Measurements from ENCODE around the gene ZHX3.

ZHX3 gene

GRCh38 chr20:41226426-41226825 lies 91.1 kb downstream of the ZHX3 start:
- POLR2A ChIA-PET = no interaction called here
- no peak overlapping the region for H3K4me3 ChIP-seq (ENCODE audit: low read depth, low read length)
- DNase-seq (ENCODE audit: low read depth, low spot score) = no peak
- TF ChIP-seq CTCF (IDR thresholded peaks at IDR 0.05; ENCODE audit: insufficient read depth, low read length, missing control alignments) = no peak
- CTCF ChIA-PET = interaction anchor here (1.2 to 5.6 kb wide), 3 partner anchors 12 to 114 kb away, joined by 3 to 35 read pairs (median 3); partner anchors contain the start of gene LPIN3

GRCh38 chr20:41225091-41225490 lies 92.4 kb downstream of the ZHX3 start:
- no peak overlapping the region for H3K4me3 ChIP-seq (ENCODE audit: low read depth, low read length)
- ChIA-PET POLR2A (interaction anchor here (0.6 kb wide), 1 partner anchor 369 kb away, joined by 3 read pairs; no protein-coding TSS in a partner anchor), CTCF (interaction anchor here (0.9 to 5.6 kb wide), 7 partner anchors 8 to 115 kb away, joined by 3 to 35 read pairs (median 3); partner anchors contain the start of gene LPIN3)
- DNase-seq (ENCODE audit: low read depth, low spot score) = no peak
- TF ChIP-seq CTCF (IDR thresholded peaks at IDR 0.05; ENCODE audit: insufficient read depth, low read length, missing control alignments) = no peak

- no peak overlapping the region for H3K4me3 ChIP-seq (ENCODE audit: low read depth, low read length)
- CTCF ChIA-PET = interaction anchor here (1.2 to 5.6 kb wide), 7 partner anchors 9 to 116 kb away, joined by 3 to 35 read pairs (median 4); partner anchors contain the start of gene LPIN3
- DNase-seq (ENCODE audit: low read depth, low spot score) = no peak
- POLR2A ChIA-PET = no interaction called here
- no peak for TF ChIP-seq CTCF (IDR thresholded peaks at IDR 0.05; ENCODE audit: insufficient read depth, low read length, missing control alignments)
These were observed 93.2 kb downstream of the ZHX3 start for GRCh38 chr20:41224281-41224680.

GRCh38 chr20:41223112-41223511 lies 94.4 kb downstream of the ZHX3 start:
- TF ChIP-seq CTCF (IDR thresholded peaks at IDR 0.05; ENCODE audit: insufficient read depth, low read length, missing control alignments) = no peak
- ChIA-PET CTCF (interaction anchor here (0.6 to 5.6 kb wide), 8 partner anchors 8 to 188 kb away, joined by 3 to 35 read pairs (median 4); partner anchors contain the start of gene LPIN3), POLR2A (no interaction called here)
- H3K4me3 ChIP-seq (ENCODE audit: low read depth, low read length) = no peak overlapping the region
- DNase-seq (ENCODE audit: low read depth, low spot score) = no peak

- no peak overlapping the region for H3K4me3 ChIP-seq (ENCODE audit: low read depth, low read length)
- ChIA-PET POLR2A (no interaction called here), CTCF (interaction anchor here (1.0 to 5.6 kb wide), 5 partner anchors 8 to 189 kb away, joined by 4 to 35 read pairs (median 27); partner anchors contain the start of gene LPIN3)
- TF ChIP-seq CTCF (IDR thresholded peaks at IDR 0.05; ENCODE audit: insufficient read depth, low read length, missing control alignments) = no peak
- DNase-seq (ENCODE audit: low read depth, low spot score) = no peak
These were observed 94.8 kb downstream of the ZHX3 start for GRCh38 chr20:41222703-41223102.

- ChIA-PET POLR2A (no interaction called here), CTCF (interaction anchor here (0.7 to 5.6 kb wide), 4 partner anchors 11 to 118 kb away, joined by 3 to 35 read pairs (median 27); partner anchors contain the start of gene LPIN3)
- TF ChIP-seq CTCF (IDR thresholded peaks at IDR 0.05; ENCODE audit: insufficient read depth, low read length, missing control alignments) = no peak
- no peak for DNase-seq (ENCODE audit: low read depth, low spot score)
- H3K4me3 ChIP-seq (ENCODE audit: low read depth, low read length) = no peak overlapping the region
These were observed 95.2 kb downstream of the ZHX3 start for GRCh38 chr20:41222296-41222695.

Measured in AG04449 (cell line).